Psoas muscle (tissue), 8 donors: ENCODE measurements around the gene OPRM1. TPM values are rescaled to one million over a fixed set of nuclear protein-coding genes. Genes with fewer than 3 reads are reported as not detected.

Experiments
- ATAC-seq, 4 donors: fragments of 200-7000 bp; cut with Tn5 transposase; one replicate each; pipeline ENCODE4 v1.9.1; 2020; ENCODE audit warnings: moderate library complexity in 3 of 4, mild to moderate bottlenecking in 2 of 4
- DNase-seq, 2 donors: peaks; one replicate each; pipeline ENCODE4 v3.0.0-alpha.2; 2020
- H3K27ac ChIP-seq: fragments of 200-600 bp; one replicate; pipeline ENCODE4 v1.8.0; 2022
- H3K27me3 ChIP-seq, 3 donors: fragments of 200-600 bp in 1 of 3; one replicate each; pipeline versions ENCODE4 v1.6.1 to v1.8.0; 2013 to 2022; ENCODE audit warnings: low read length in 2 of 3, mild to moderate bottlenecking in 2 of 3, moderate library complexity in 1 of 3; ENCODE audit not compliant: insufficient read depth in 3 of 3
- H3K36me3 ChIP-seq, 2 donors: fragments of 200-600 bp in 1 of 2; one replicate each; pipeline versions ENCODE4 v1.6.1 to v1.8.0; 2013 to 2022; ENCODE audit warnings: low read depth in 1 of 2, mild to moderate bottlenecking in 1 of 2, moderate library complexity in 1 of 2; ENCODE audit not compliant: insufficient read depth in 1 of 2
- H3K4me1 ChIP-seq: fragments of 200-600 bp; one replicate; pipeline ENCODE4 v1.8.0; 2022
- H3K4me3 ChIP-seq: fragments of 200-600 bp; one replicate; pipeline ENCODE4 v1.8.0; 2022; ENCODE audit warnings: mild to moderate bottlenecking
- H3K9me3 ChIP-seq: fragments of 200-600 bp; one replicate; pipeline ENCODE4 v1.8.0; 2022
- WGBS, 3 donors: extraction: QIAGEN DNeasy Blood & Tissue Kit; methylation state at CpG; one replicate each; pipeline versions ENCODE4 v1.1.6 to v1.1.7; 2013; 5-methylcytosine and 5-hydroxymethylcytosine counted together
- intact Hi-C, 2 donors: fragments of 100-400 bp; cut with DNase I; formaldehyde crosslinking; loops; one replicate each; pipeline versions ENCODE4 v1.11.0 to v1.14.2; 2022
- polyA plus RNA-seq, 3 donors: library from polyadenylated mRNA; stranded (reverse); fragments of 200-250 nt; gene quantifications; one replicate each; pipeline ENCODE4 v1.2.3, GENCODE V29; 2013
- total RNA-seq, 4 donors: library from RNA; stranded (reverse); fragmentation: NEBNext Ultra II Directional in 2 of 4; extraction: Animal tissue kit (Norgen Biotek cat#: 25700) in 2 of 4; gene quantifications; one replicate each; pipeline versions ENCODE4 v1.2.1 to v1.2.4, GENCODE V29; 2021 to 2023
- TF ChIP-seq, protein P1 (sequence below): fragments of 200-600 bp; IDR thresholded peaks from one replicate; pipeline ENCODE4 v1.8.0; 2022; ENCODE audit warnings: antibody characterized with exemption
- donor health status: healthy with polysubstance abuse.
- donor health status: DM: no; HTN: no; CAD: no; lungs with moderate emphysema.
- donor health status: Bipolar disorder and iron deficiency.
- donor health status: healthy.
- donor health status: DM: yes; HTN: yes; CAD: no.
- donor health status: DM: no; HTN: no; CAD: no.
- donor health status: DM: no; HTN: no; CAD: no.
- donor health status: DM: yes; HTN: yes; CAD: no.

Gene OPRM1
- total and polyA plus RNA-seq, 7 donors = not detected

DNA sequence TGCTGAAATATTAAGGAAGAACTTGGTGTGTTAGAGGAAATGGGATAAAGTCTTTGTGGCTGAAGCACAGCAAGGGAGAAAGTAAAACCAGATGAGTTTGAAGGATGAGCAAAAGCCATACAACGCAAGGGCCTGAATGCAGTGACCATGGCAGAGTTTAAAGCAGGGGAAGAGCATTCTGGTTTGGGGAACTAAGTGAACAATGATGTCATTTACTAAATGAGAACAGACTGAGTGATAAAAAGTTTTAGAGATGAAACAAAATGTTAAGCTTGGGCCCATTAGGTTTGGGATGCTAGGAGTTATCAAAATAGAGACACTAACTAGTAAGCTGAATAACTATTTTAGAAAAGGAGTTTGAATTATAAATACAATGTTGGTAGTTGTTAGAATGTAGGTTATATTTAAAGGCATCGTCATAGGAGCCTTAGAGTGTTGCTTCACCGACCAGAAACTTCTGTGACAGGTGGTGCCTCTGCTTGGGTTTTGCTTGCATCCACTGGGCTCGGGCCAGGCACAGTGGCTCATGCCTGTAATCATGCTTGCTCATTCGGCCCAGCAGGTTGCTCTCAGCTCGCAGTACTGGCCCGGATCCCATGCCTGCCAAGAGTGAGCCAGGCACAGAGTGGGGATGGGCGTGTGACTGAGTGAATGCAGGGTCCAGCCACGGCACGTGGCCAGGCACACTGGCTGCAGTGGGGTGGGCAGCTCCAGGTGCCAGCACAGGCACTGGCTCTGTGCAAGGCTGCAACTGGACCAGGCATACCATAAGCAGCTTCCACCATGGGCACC lies 37.4 kb upstream of the OPRM1 start:
- intact Hi-C loops = no loop called here
- 59 to 78% (median 63%) methylated on average over 10 of the region's 10 CpGs for WGBS, 3 donors
- ATAC-seq (no peak), DNase-seq (no peak)
- H3K27me3 ChIP-seq = peaks cover 0 to 2% (median 0%) of the 10 kb centered on the region in 3 donors
- H3K36me3 ChIP-seq = no peaks in the 10 kb centered on the region
- H3K27ac ChIP-seq = no peak overlapping the region
- H3K4me1 ChIP-seq = no peaks in the 10 kb centered on the region
- H3K9me3 ChIP-seq = no peaks in the 10 kb centered on the region
- H3K4me3 ChIP-seq = no peak overlapping the region
- TF ChIP-seq, protein P1, sequence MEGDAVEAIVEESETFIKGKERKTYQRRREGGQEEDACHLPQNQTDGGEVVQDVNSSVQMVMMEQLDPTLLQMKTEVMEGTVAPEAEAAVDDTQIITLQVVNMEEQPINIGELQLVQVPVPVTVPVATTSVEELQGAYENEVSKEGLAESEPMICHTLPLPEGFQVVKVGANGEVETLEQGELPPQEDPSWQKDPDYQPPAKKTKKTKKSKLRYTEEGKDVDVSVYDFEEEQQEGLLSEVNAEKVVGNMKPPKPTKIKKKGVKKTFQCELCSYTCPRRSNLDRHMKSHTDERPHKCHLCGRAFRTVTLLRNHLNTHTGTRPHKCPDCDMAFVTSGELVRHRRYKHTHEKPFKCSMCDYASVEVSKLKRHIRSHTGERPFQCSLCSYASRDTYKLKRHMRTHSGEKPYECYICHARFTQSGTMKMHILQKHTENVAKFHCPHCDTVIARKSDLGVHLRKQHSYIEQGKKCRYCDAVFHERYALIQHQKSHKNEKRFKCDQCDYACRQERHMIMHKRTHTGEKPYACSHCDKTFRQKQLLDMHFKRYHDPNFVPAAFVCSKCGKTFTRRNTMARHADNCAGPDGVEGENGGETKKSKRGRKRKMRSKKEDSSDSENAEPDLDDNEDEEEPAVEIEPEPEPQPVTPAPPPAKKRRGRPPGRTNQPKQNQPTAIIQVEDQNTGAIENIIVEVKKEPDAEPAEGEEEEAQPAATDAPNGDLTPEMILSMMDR = no peak

DNA sequence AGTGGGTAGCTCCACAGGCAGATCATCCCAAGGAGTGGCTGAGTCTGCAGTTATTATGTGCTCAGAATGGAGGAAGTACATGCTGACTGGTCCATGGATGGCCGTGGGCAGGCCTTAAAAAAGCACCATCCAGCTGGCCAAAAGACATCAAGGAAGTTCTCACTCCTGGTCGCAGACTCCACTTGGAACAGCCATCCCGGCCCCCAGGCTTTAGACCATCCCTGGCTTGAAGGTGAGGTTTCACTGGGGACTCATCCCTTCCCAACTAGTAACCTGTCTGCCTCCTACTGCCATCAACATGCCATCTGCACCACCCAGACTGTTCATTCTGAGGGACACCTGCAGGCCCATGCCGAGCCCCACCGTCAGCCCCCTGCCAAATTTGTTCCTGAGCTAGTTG lies 36.1 kb upstream of the OPRM1 start:
- DNase-seq (no peak), ATAC-seq (no peak)
- TF ChIP-seq, protein P1 = no peak
- no peaks in the 10 kb centered on the region for H3K36me3 ChIP-seq
- H3K9me3 ChIP-seq = no peaks in the 10 kb centered on the region
- H3K4me1 ChIP-seq = no peaks in the 10 kb centered on the region
- no peak overlapping the region for H3K27ac ChIP-seq
- intact Hi-C loops = no loop called here
- 76 to 88% (median 81%) methylated on average over 5 of the region's 5 CpGs for WGBS, 3 donors
- H3K4me3 ChIP-seq = no peak overlapping the region
- peaks cover 0 to 2% (median 0%) of the 10 kb centered on the region in 3 donors for H3K27me3 ChIP-seq

DNA sequence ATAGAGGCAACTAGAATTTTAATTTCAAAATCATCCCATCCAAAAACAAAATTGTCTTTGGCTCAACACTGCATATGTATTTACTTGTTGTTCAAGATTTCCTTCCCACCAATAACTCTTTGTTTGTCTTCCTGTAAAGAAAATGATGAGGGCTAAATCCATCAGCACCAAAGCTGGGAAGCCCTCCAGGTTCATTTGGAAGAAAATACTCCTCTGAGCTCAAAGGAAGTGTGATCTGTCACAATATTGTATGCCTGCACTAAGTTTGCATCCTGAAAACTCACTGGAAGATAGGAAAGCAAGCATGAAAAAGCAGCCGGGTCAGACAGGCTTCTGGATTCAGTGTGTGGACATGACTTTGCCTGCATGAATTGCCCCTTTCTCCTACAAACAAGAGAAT lies 28.7 kb upstream of the OPRM1 start:
- no peak overlapping the region for H3K27ac ChIP-seq
- no peaks in the 10 kb centered on the region for H3K27me3 ChIP-seq
- H3K9me3 ChIP-seq = no peaks in the 10 kb centered on the region
- ATAC-seq (no peak), DNase-seq (no peak)
- WGBS, 3 donors = 63 to 75% (median 72%) methylated on average over 1 of the region's 1 CpG
- intact Hi-C loops = no loop called here
- TF ChIP-seq, protein P1 = no peak
- H3K36me3 ChIP-seq = no peaks in the 10 kb centered on the region
- no peak overlapping the region for H3K4me3 ChIP-seq
- no peaks in the 10 kb centered on the region for H3K4me1 ChIP-seq

DNA sequence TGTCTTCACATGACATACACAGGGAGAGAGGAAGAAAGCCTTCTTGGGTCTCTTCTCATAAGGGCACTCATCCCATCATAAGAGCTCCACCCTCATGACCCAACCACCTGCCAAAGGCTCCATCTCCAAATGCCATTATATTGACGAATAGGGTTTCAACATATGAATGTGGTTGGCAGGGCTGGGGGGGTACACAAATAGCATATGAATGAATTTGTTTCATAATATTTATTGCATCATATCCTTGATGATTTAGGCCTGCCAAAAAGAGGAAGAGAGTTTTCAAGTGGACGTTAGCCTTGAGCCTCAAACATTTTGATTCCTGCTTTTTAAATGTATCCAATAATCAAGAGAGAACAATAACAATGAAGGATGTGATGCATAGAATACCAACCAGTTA lies 26.2 kb upstream of the OPRM1 start:
- TF ChIP-seq, protein P1 = no peak
- H3K4me3 ChIP-seq = no peak overlapping the region
- intact Hi-C loops = no loop called here
- no peaks in the 10 kb centered on the region for H3K9me3 ChIP-seq
- H3K27ac ChIP-seq = no peak overlapping the region
- no peaks in the 10 kb centered on the region for H3K27me3 ChIP-seq
- H3K4me1 ChIP-seq = no peaks in the 10 kb centered on the region
- ATAC-seq = no peak
- WGBS, 3 donors = 64 to 67% (median 65%) methylated on average over 2 of the region's 2 CpGs
- DNase-seq = no peak
- no peaks in the 10 kb centered on the region for H3K36me3 ChIP-seq

DNA sequence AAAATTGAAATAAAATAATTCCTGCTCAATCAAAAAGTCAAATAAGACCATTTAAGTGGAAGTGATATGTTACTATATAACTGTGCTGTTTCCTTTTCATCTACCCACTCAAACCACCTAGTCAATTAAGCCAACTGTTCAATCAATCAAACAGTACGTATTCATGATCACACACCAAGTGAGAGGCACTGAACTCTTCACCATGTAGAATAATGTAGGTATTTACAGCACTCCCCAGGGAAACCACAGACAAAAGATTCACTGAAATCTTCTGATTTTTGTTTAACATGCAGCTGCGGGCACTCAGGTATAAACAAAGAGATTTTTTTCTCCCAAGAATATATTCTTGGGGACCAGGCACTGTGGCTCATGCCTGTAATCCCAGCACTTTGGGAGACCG lies 21.3 kb upstream of the OPRM1 start:
- H3K4me3 ChIP-seq = no peak overlapping the region
- no peak for DNase-seq
- H3K36me3 ChIP-seq = no peaks in the 10 kb centered on the region
- 73 to 80% (median 74%) methylated on average over 3 of the region's 3 CpGs for WGBS, 3 donors
- peaks cover 7% of the 10 kb centered on the region for H3K9me3 ChIP-seq
- H3K27ac ChIP-seq = no peak overlapping the region
- TF ChIP-seq, protein P1 = no peak
- no peaks in the 10 kb centered on the region for H3K27me3 ChIP-seq
- no peaks in the 10 kb centered on the region for H3K4me1 ChIP-seq
- intact Hi-C loops = no loop called here
- ATAC-seq = no peak
